Transverse colon (tissue), 4 donors: ENCODE data around the gene TSPYL6. TPM values are rescaled to one million over a fixed set of nuclear protein-coding genes. Genes with fewer than 3 reads are reported as not detected.

Experiments
- DNase-seq: peaks from one replicate; pipeline ENCODE4 v3.0.0-alpha.2; 2019
- H3K27ac ChIP-seq, 4 donors: fragments of 200-600 bp; sonication (generic); 2 replicates each; pipeline ENCODE4 v1.5.1; 2016 to 2018; ENCODE audit warnings: inconsistent platforms in 4 of 4
- H3K27me3 ChIP-seq: fragments of 200-600 bp; sonication (generic); 2 replicates; pipeline ENCODE4 v1.5.1; 2017; ENCODE audit warnings: inconsistent platforms
- H3K36me3 ChIP-seq, 4 donors: fragments of 200-600 bp; sonication (generic); 2 replicates each; pipeline ENCODE4 v1.5.1; 2017 to 2019; ENCODE audit warnings: inconsistent platforms in 4 of 4
- H3K4me1 ChIP-seq, 4 donors: fragments of 200-600 bp; sonication (generic); 2 replicates each; pipeline ENCODE4 v1.5.1; 2017 to 2020; ENCODE audit warnings: inconsistent platforms in 4 of 4
- H3K4me3 ChIP-seq, 4 donors: fragments of 200-600 bp; sonication (generic); 1 replicate in 1 of 4; 2 replicates in 3 of 4; pipeline versions ENCODE4 v1.5.1 to v1.6.1; 2017 to 2019; ENCODE audit warnings: inconsistent platforms in 4 of 4
- H3K9me3 ChIP-seq, 2 donors: fragments of 200-600 bp; sonication (generic); 2 replicates each; pipeline ENCODE4 v1.5.1; 2017 to 2019; ENCODE audit warnings: inconsistent platforms in 2 of 2
- CTCF ChIP-seq, 5 experiments: fragments of 200-600 bp in 3 of 5; fragments of 450-650 bp in 2 of 5; sonication (generic) in 3 of 5; IDR thresholded peaks; 1 replicate in 2 of 5; 2 replicates in 3 of 5; pipeline ENCODE4 v1.5.1; 2016 to 2017; ENCODE audit warnings: antibody characterized with exemption in 5 of 5, inconsistent platforms in 3 of 5, mild to moderate bottlenecking in 2 of 5, moderate library complexity in 1 of 5
- EP300 ChIP-seq: sonication (generic); formaldehyde crosslinking; IDR thresholded peaks from one replicate; pipeline ENCODE4 v1.6.1; 2017; ENCODE audit warnings: antibody characterized with exemption, low read depth
- POLR2A ChIP-seq: fragments of 450-650 bp; IDR thresholded peaks from one replicate; pipeline ENCODE4 v1.6.1; 2016; ENCODE audit warnings: antibody characterized with exemption, mild to moderate bottlenecking, moderate library complexity
- POLR2AphosphoS5 ChIP-seq, 3 donors: sonication (generic); formaldehyde crosslinking; IDR thresholded peaks; one replicate each; pipeline ENCODE4 v1.6.1; 2016; ENCODE audit warnings: antibody characterized with exemption in 3 of 3
- WGBS, 2 donors: methylation state at CpG; one replicate each; pipeline ENCODE4 v1.1.5; 2018; ENCODE audit warnings: low coverage in 1 of 2; 5-methylcytosine and 5-hydroxymethylcytosine counted together
- in situ Hi-C, 4 donors: fragments of 200-750 bp; cut with MboI; loops; one replicate each; pipeline versions ENCODE4 v1.15.0 to v1.15.1; 2017; ENCODE audit warnings: low sequenced_read_pairs in 3 of 4, low pct_ligation_motif_present in 1 of 4, low pct_unique_long_range_greater_than_20kb in 1 of 4
- intact Hi-C: fragments of 100-400 bp; cut with DNase I; formaldehyde crosslinking; loops from one replicate; pipeline ENCODE4 v1.15.1; 2023; ENCODE audit warnings: low total_unique reads
- total RNA-seq, 4 donors: library from RNA; depleted of rRNA; stranded (reverse); fragments of >200 nt; gene quantifications; one replicate each; pipeline ENCODE4 v1.1.0, GENCODE V29; 2016

The TSPYL6 gene
- total RNA-seq, 4 donors from 2014 or later = not detected

DNA sequence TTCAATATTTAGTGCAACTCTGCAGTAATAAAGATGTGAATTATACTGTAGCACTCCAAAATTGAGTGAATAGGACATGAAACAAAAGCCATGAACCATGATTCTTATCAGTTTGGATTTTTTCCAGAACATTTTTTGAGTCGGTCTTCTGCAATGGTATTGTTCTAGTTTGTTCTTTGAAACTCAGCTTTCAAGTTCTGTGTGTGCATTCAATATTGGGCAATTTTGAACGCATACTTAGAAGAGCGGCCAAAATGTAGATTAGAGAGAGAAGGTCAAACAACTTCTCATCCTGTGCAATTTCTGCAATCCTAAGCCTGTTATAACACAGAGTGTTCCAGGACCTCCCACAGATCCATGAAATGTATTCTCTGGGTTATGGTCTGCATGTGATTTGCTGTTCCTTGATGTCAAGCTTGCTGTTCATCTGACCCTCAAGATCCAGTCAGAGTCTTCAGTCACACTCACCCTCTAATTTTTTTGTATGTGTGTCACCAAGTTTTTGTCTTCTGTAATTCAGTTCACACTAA is 48.3 kb downstream of the TSPYL6 start:
- H3K36me3 ChIP-seq = no peaks in the 10 kb centered on the region
- no peak for TF ChIP-seq POLR2AphosphoS5 (IDR thresholded peaks at IDR 0.05)
- TF ChIP-seq EP300 = no peak
- no peak for TF ChIP-seq CTCF (IDR thresholded peaks at IDR 0.05)
- no peak for TF ChIP-seq POLR2A
- H3K27me3 ChIP-seq = no peaks in the 10 kb centered on the region
- no peak for DNase-seq
- peak overlapping the region in 1 of 4 donors; percentile 15 for H3K27ac ChIP-seq
- peaks cover 0 to 6% (median 0%) of the 10 kb centered on the region in 4 donors for H3K4me1 ChIP-seq
- intact Hi-C loops (no loop called here), in situ Hi-C loops (no loop called here)
- no peak overlapping the region for H3K4me3 ChIP-seq
- H3K9me3 ChIP-seq = no peaks in the 10 kb centered on the region
- WGBS, 2 donors = 36 to 43% methylated on average over 3 of the region's 3 CpGs

DNA sequence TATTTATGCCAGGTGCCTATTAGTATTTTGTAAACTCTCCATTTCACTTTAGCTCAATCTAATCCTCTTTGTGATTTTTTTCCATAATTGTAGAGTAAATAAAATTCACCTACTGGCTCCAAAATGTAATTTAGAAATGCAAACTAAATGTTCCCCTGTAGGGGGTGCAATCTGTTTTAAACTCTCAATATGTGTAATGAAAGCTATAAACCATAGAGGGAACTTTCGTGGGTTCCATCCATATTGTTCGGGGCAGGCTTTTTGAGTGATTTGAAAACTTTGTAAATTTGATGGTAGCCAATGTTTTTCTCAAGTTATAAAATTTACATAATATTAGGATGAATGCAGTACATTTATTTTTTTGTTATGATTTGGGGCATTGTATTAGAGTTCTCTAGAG is 49.4 kb downstream of the TSPYL6 start:
- Histone ChIP-seq H3K9me3 (no peaks in the 10 kb centered on the region), H3K27me3 (no peaks in the 10 kb centered on the region), H3K36me3 (no peaks in the 10 kb centered on the region), H3K4me3 (no peak overlapping the region), H3K4me1 (peaks cover 0 to 6% (median 0%) of the 10 kb centered on the region in 4 donors), H3K27ac (no peak overlapping the region)
- no peak for DNase-seq
- intact Hi-C loops = no loop called here
- in situ Hi-C loops = no loop called here
- no peak for TF ChIP-seq POLR2A
- TF ChIP-seq CTCF (IDR thresholded peaks at IDR 0.05) = peak; percentile 29 to 54 (median 38)
- WGBS, 2 donors = 42 to 77% methylated on average over 2 of the region's 2 CpGs

- no peaks in the 10 kb centered on the region for H3K36me3 ChIP-seq
- no peaks in the 10 kb centered on the region for H3K9me3 ChIP-seq
- H3K27ac ChIP-seq = no peak overlapping the region
- intact Hi-C loops = no loop called here
- in situ Hi-C loops = no loop called here
- H3K27me3 ChIP-seq = no peaks in the 10 kb centered on the region
- peaks cover 0 to 6% (median 0%) of the 10 kb centered on the region in 4 donors for H3K4me1 ChIP-seq
- WGBS, 2 donors = 78 to 80% methylated on average over 2 of the region's 2 CpGs
- TF ChIP-seq POLR2A (no peak), CTCF (IDR thresholded peaks at IDR 0.05) (no peak), POLR2AphosphoS5 (IDR thresholded peaks at IDR 0.05) (no peak), EP300 (no peak)
- DNase-seq = no peak
- H3K4me3 ChIP-seq = no peak overlapping the region
Measured at GRCh38 chr2:54204476-54204875, 51.6 kb downstream of the TSPYL6 start.

Other genes with a start within 250 kb of the TSPYL6 start
- 10 to 100 TPM in 3 of 4 donors, 1 to 10 TPM in 1; 1.6 to 77.4 (median 11.4) TPM for gene ACYP2, start 140.6 kb downstream of the TSPYL6 start, total RNA-seq
- gene SPTBN1, start 200.1 kb upstream of the TSPYL6 start, total RNA-seq = 100 to 1,000 TPM; 269 to 301 (median 285) TPM